CD14-positive monocyte (primary cell): ENCODE data around the gene C3orf62. TPM values are rescaled to one million over a fixed set of nuclear protein-coding genes. Genes with fewer than 3 reads are reported as not detected.

ENCODE experiments used
- DNase-seq, 3 donors: peaks; one replicate each; pipeline ENCODE4 v3.0.0-alpha.2; 2011 to 2022
- H2AFZ ChIP-seq: 2 replicates; pipeline ENCODE4 v1.6.0; 2012; ENCODE audit warnings: mild to moderate bottlenecking, low read depth, low read length, inconsistent platforms; ENCODE audit not compliant: insufficient read depth, poor library complexity, severe bottlenecking
- H3K27ac ChIP-seq, 2 donors: 1 replicate in 1 of 2; 2 replicates in 1 of 2; pipeline ENCODE4 v1.5.1; 2012 to 2013; ENCODE audit warnings: low read length in 2 of 2, control low read depth in 1 of 2, inconsistent platforms in 1 of 2, low read depth in 1 of 2, mild to moderate bottlenecking in 1 of 2
- H3K27me3 ChIP-seq, 2 donors: one replicate each; pipeline versions ENCODE4 v1.6.0 to v1.6.1; 2011 to 2013; ENCODE audit warnings: low read length in 2 of 2; ENCODE audit not compliant: control insufficient read depth in 2 of 2, insufficient read depth in 2 of 2
- H3K36me3 ChIP-seq, 2 donors: replicated peaks in 1 of 2; 1 replicate in 1 of 2; 2 replicates in 1 of 2; pipeline versions ENCODE4 v1.5.1 to v1.6.1; 2012 to 2013; ENCODE audit warnings: low read length in 2 of 2, control low read depth in 1 of 2, inconsistent platforms in 1 of 2, mild to moderate bottlenecking in 1 of 2; ENCODE audit not compliant: insufficient read depth in 2 of 2, control insufficient read depth in 1 of 2
- H3K4me1 ChIP-seq, 2 donors: 1 replicate in 1 of 2; 2 replicates in 1 of 2; pipeline versions ENCODE4 v1.5.1 to v1.6.1; 2012 to 2013; ENCODE audit warnings: low read length in 2 of 2, control low read depth in 1 of 2, inconsistent platforms in 1 of 2, mild to moderate bottlenecking in 1 of 2, moderate library complexity in 1 of 2; ENCODE audit not compliant: insufficient read depth in 2 of 2, control insufficient read depth in 1 of 2
- H3K4me2 ChIP-seq: replicated peaks from 2 replicates; pipeline ENCODE3; 2012; ENCODE audit warnings: low read length, moderate library complexity, mild to moderate bottlenecking; ENCODE audit not compliant: poor library complexity, severe bottlenecking; ENCODE audit errors: extremely low read depth
- H3K4me3 ChIP-seq, 3 experiments: fragments of 200-600 bp in 1 of 3; sonication (generic) in 1 of 3; replicated peaks in 1 of 3; 1 replicate in 2 of 3; 2 replicates in 1 of 3; pipeline ENCODE4 v1.5.1; 2011 to 2013; ENCODE audit warnings: low read length in 3 of 3, mild to moderate bottlenecking in 3 of 3, control low read depth in 2 of 3, low read depth in 2 of 3, inconsistent platforms in 1 of 3, moderate library complexity in 1 of 3
- H3K79me2 ChIP-seq: 2 replicates; pipeline ENCODE4 v1.6.0; 2012; ENCODE audit warnings: mild to moderate bottlenecking, control low read depth, inconsistent platforms, low read length, moderate library complexity; ENCODE audit not compliant: insufficient read depth
- H3K9ac ChIP-seq: 2 replicates; pipeline ENCODE4 v1.6.0; 2017; ENCODE audit warnings: low read length, mild to moderate bottlenecking; ENCODE audit not compliant: insufficient read depth, poor library complexity, severe bottlenecking
- H3K9me3 ChIP-seq, 2 donors: replicated peaks in 1 of 2; 1 replicate in 1 of 2; 2 replicates in 1 of 2; pipeline versions ENCODE4 v1.5.1 to v1.6.1; 2012 to 2013; ENCODE audit warnings: low read length in 2 of 2, control low read depth in 1 of 2; ENCODE audit not compliant: control insufficient read depth in 1 of 2, insufficient read depth in 1 of 2
- H4K20me1 ChIP-seq: 2 replicates; pipeline ENCODE4 v1.6.0; 2012; ENCODE audit warnings: mild to moderate bottlenecking, low read length, control low read depth, moderate library complexity; ENCODE audit not compliant: insufficient read depth
- H3K27ac Mint-ChIP-seq, 7 donors: one replicate each; pipeline ENCODE4 v1.8.0; 2020; ENCODE audit warnings: mild to moderate bottlenecking in 7 of 7, mixed read lengths in 7 of 7, moderate library complexity in 6 of 7, inconsistent platforms in 2 of 7
- H3K27me3 Mint-ChIP-seq, 3 donors: one replicate each; pipeline ENCODE4 v1.8.0; 2021 to 2022; ENCODE audit warnings: low read depth in 3 of 3, mild to moderate bottlenecking in 3 of 3, mixed read lengths in 3 of 3, moderate library complexity in 3 of 3, inconsistent platforms in 1 of 3
- H3K36me3 Mint-ChIP-seq, 2 donors: one replicate each; pipeline ENCODE4 v1.8.0; 2020; ENCODE audit warnings: mixed read lengths in 2 of 2, inconsistent platforms in 1 of 2, mild to moderate bottlenecking in 1 of 2
- H3K4me1 Mint-ChIP-seq: one replicate; pipeline ENCODE4 v1.8.0; 2020; ENCODE audit warnings: mild to moderate bottlenecking, mixed read lengths
- H3K4me3 Mint-ChIP-seq, 2 donors: one replicate each; pipeline ENCODE4 v1.8.0; 2020; ENCODE audit warnings: mild to moderate bottlenecking in 2 of 2, mixed read lengths in 2 of 2, moderate library complexity in 1 of 2
- H3K9me3 Mint-ChIP-seq, 7 donors: one replicate each; pipeline ENCODE4 v1.8.0; 2020 to 2022; ENCODE audit warnings: mixed read lengths in 7 of 7, mild to moderate bottlenecking in 6 of 7, moderate library complexity in 6 of 7, inconsistent platforms in 2 of 7
- WGBS: methylation state at CpG from one replicate; pipeline ENCODE4 v1.1.5; 2013; ENCODE audit warnings: missing lambda C conversion rate; ENCODE audit not compliant: insufficient coverage; 5-methylcytosine and 5-hydroxymethylcytosine counted together
- intact Hi-C, 2 donors: fragments of 100-400 bp; cut with micrococcal nuclease; formaldehyde crosslinking; loops; one replicate each; pipeline versions ENCODE4 v1.15.0 to v1.15.1; 2023
- polyA plus RNA-seq, 3 donors: library from polyadenylated mRNA; depleted of rRNA in 1 of 3; unstranded in 2 of 3; stranded (reverse) in 1 of 3; fragments of 300-500 nt in 2 of 3; fragments of >200 nt in 1 of 3; fragmentation: Illumina TruSeq in 2 of 3; gene quantifications; 1 replicate in 2 of 3; 2 replicates in 1 of 3; pipeline ENCODE4 v1.2.3, GENCODE V29; 2012 to 2021
- TF ChIP-seq, protein P1 (sequence below): fragments of 200-600 bp; IDR thresholded peaks from one replicate; pipeline ENCODE4 v1.8.0; 2022; ENCODE audit warnings: antibody characterized with exemption, mild to moderate bottlenecking

C3orf62 gene
- polyA plus RNA-seq, 3 donors: 0.60 to 15.7 (median 1.0) TPM

DNA sequence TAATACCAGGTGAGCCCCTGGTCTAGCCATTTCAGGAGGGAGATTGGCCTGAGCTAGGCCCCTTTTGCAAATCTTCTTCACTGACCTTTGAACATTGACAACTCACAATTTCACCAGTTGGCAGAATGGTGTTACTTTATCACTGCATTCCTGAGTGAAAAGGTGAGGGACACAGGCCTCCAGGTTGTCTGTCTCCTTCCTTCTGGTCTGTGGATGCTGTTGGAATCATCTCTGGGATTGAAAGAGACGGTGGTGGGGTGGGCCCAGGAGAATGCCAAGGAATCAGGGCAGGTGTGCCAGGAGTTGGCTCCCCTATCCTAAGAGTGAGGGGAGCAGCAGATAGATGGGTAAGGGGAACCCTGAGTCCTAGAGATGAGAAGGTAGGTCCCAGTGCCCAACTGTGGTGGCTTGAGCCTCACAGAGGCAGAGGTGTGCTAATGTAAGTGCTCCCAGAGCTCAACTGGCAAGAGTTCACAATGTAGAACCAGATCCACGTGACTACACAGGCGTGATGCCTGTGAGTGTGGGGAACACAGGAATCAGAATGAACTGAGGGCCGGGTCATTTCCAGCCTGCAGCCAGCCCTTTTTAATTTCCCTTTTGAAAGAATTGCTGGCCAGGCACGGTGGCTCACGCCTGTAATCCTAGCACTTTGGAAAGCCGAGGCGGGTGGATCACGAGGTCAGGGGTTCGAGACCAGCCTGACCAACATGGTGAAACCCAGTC, 11.2 kb downstream of the C3orf62 start:
- Histone ChIP-seq H3K9me3 (no peaks in the 10 kb centered on the region), H3K9ac (no peak overlapping the region), H3K79me2 (no peaks in the 10 kb centered on the region), H4K20me1 (no peaks in the 10 kb centered on the region), H3K4me1 (peaks cover 0 to 8% of the 10 kb centered on the region in 2 donors), H3K27me3 (no peaks in the 10 kb centered on the region), H3K27ac (no peak overlapping the region), H3K4me3 (no peak overlapping the region), H2AFZ (no peak overlapping the region), H3K4me2 (no peak overlapping the region), H3K36me3 (peaks cover 10 to 24% of the 10 kb centered on the region in 2 donors)
- Mint-ChIP-seq H3K4me1 (peaks cover 5% of the 10 kb centered on the region), H3K9me3 (peaks cover 0 to 2% (median 0%) of the 10 kb centered on the region in 7 donors), H3K4me3 (no peak overlapping the region), H3K27me3 (no peaks in the 10 kb centered on the region), H3K27ac (peak overlapping the region in 1 of 7 donors; percentile 52), H3K36me3 (peaks cover 27 to 32% of the 10 kb centered on the region in 2 donors)
- DNase-seq: no peak
- whole genome bisulfite sequencing: 88% methylated on average over 5 of the region's 10 CpGs
- TF ChIP-seq, protein P1, sequence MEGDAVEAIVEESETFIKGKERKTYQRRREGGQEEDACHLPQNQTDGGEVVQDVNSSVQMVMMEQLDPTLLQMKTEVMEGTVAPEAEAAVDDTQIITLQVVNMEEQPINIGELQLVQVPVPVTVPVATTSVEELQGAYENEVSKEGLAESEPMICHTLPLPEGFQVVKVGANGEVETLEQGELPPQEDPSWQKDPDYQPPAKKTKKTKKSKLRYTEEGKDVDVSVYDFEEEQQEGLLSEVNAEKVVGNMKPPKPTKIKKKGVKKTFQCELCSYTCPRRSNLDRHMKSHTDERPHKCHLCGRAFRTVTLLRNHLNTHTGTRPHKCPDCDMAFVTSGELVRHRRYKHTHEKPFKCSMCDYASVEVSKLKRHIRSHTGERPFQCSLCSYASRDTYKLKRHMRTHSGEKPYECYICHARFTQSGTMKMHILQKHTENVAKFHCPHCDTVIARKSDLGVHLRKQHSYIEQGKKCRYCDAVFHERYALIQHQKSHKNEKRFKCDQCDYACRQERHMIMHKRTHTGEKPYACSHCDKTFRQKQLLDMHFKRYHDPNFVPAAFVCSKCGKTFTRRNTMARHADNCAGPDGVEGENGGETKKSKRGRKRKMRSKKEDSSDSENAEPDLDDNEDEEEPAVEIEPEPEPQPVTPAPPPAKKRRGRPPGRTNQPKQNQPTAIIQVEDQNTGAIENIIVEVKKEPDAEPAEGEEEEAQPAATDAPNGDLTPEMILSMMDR: no peak
- intact Hi-C loops: no loop called here

DNA sequence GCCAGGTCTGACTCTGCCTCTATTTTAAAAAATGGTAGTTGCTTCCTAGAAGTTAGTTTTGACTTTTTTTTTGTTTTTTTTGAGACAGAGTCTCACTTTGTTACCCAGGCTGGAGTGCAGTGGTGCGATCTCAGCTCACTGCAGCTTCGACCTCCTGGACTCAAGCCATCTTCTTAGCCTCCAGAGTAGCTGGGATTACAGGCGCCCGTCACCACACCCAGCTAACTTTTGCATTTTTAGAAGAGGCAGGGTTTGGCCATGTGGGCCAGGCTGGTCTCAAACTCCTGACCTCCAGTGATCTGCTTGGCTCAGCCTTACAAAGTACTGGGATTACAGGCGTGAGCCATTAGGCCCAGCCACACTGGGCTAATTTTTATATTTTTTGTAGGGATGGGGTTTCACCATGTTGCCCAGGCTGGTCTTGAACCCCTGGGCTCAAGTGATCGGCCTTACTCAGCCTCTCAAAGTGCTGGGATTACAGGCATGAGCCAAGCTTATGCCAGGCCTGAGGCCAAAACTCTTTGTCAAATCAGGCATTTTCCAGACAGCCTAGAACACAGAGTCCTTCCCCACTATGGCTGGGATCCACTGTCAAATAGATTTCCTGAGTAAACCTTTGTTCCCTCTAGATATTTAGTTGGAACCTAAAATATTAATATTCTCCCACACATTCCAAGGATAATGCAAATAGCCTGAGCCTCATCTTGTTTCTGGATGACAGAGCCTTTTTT, 13.7 kb downstream of the C3orf62 start:
- Histone ChIP-seq H3K4me2 (no peak overlapping the region), H3K27ac (no peak overlapping the region), H2AFZ (no peak overlapping the region), H3K79me2 (no peaks in the 10 kb centered on the region), H3K9ac (no peak overlapping the region), H3K4me1 (no peaks in the 10 kb centered on the region), H4K20me1 (no peaks in the 10 kb centered on the region), H3K36me3 (peaks cover 0 to 4% of the 10 kb centered on the region in 2 donors), H3K4me3 (no peak overlapping the region), H3K9me3 (no peaks in the 10 kb centered on the region), H3K27me3 (no peaks in the 10 kb centered on the region)
- 92% methylated on average over 5 of the region's 6 CpGs for WGBS
- Mint-ChIP-seq H3K36me3 (peaks cover 11 to 13% of the 10 kb centered on the region in 2 donors), H3K9me3 (peaks cover 0 to 2% (median 0%) of the 10 kb centered on the region in 7 donors), H3K4me3 (no peak overlapping the region), H3K4me1 (no peaks in the 10 kb centered on the region), H3K27me3 (peaks cover 0 to 2% (median 0%) of the 10 kb centered on the region in 3 donors), H3K27ac (no peak overlapping the region)
- DNase-seq: no peak
- intact Hi-C loops: no loop called here
- TF ChIP-seq, protein P1: no peak
